K562 (cell line): ENCODE data around the gene FAM53A. TPM values are rescaled to one million over a fixed set of nuclear protein-coding genes. Genes with fewer than 3 reads are reported as not detected.

Source experiments
- BCOR ChIP-seq: fragments of 450-650 bp; IDR thresholded peaks from 2 replicates; pipeline ENCODE4 v1.6.1; 2016
- CREB1 ChIP-seq, 2 experiments: sonication (generic) in 1 of 2; formaldehyde crosslinking in 1 of 2; IDR thresholded peaks; 2 replicates each; pipeline versions ENCODE4 v1.6.1 to v1.8.0; 2012 to 2022; ENCODE audit warnings: inconsistent platforms in 1 of 2, mild to moderate bottlenecking in 1 of 2, missing genetic modification reagents in 1 of 2, moderate library complexity in 1 of 2
- CREM ChIP-seq: IDR thresholded peaks from 2 replicates; pipeline ENCODE4 v1.6.1; 2014; ENCODE audit warnings: antibody characterized with exemption, low read depth
- CXXC5 ChIP-seq: fragments of 250-450 bp; sonication (Bioruptor Pico); IDR thresholded peaks from 2 replicates; pipeline ENCODE4 v1.8.0; 2022; ENCODE audit warnings: inconsistent platforms, mild to moderate bottlenecking, moderate library complexity
- ESRRA ChIP-seq: fragments of 450-650 bp; IDR thresholded peaks from 2 replicates; pipeline ENCODE4 v1.6.1; 2014; ENCODE audit warnings: low read depth, mild to moderate bottlenecking, moderate library complexity, borderline replicate concordance
- GABPB2 ChIP-seq: fragments of 250-450 bp; sonication (Bioruptor Pico); conservative IDR thresholded peaks from 2 replicates; pipeline ENCODE4 v1.5.1; 2021; ENCODE audit warnings: mild to moderate bottlenecking
- MCM5 ChIP-seq: fragments of 450-650 bp; IDR thresholded peaks from 2 replicates; pipeline ENCODE4 v1.6.1; 2016; ENCODE audit warnings: low read depth
- PRMT5 ChIP-seq: sonication (generic); formaldehyde crosslinking; IDR thresholded peaks from 2 replicates; pipeline ENCODE4 v1.5.0; 2020; ENCODE audit warnings: missing genetic modification reagents
- SAFB2 ChIP-seq: fragments of 200-400 bp; formaldehyde crosslinking; IDR thresholded peaks from 2 replicates; pipeline ENCODE4 v1.6.1; 2018; ENCODE audit warnings: borderline replicate concordance, low read length, low read depth, moderate library complexity; ENCODE audit not compliant: severe bottlenecking
- STAG1 ChIP-seq: sonication (generic); formaldehyde crosslinking; IDR thresholded peaks from 2 replicates; pipeline ENCODE4 v1.5.0; 2020; ENCODE audit warnings: missing genetic modification reagents, borderline replicate concordance
- polyA plus RNA-seq, 8 experiments: library from polyadenylated mRNA; depleted of rRNA in 4 of 8; stranded (reverse) in 5 of 8; unstranded in 3 of 8; fragments of >200 nt; fragmentation: Nextera tagmentation in 2 of 8; fragmentation: Illumina TruSeq in 1 of 8; extraction: Ambion mirVana in 2 of 8; extraction: Trizol in 1 of 8; gene quantifications; 2 replicates each; pipeline versions ENCODE4 v1.2.1 to v1.2.3, GENCODE V29; 2011 to 2014; ENCODE audit warnings: inconsistent platforms in 1 of 8, missing spikeins in 1 of 8
- total RNA-seq, 7 experiments: library from RNA; depleted of rRNA in 6 of 7; stranded (reverse); fragments of >200 nt in 6 of 7; fragmentation: Illumina TruSeq in 2 of 7; extraction: Trizol in 2 of 7; gene quantifications; 2 replicates each; pipeline versions ENCODE4 v1.2.1 to v1.2.3, GENCODE V29; 2011 to 2021; ENCODE audit warnings: low replicate concordance in 1 of 7
- TF ChIP-seq, protein P1 (sequence below): fragments of 450-650 bp; IDR thresholded peaks from 2 replicates; pipeline ENCODE4 v1.6.1; 2014; ENCODE audit warnings: low read depth, mild to moderate bottlenecking, moderate library complexity, borderline replicate concordance
- TF ChIP-seq, protein P2 (sequence below): fragments of 250-450 bp; sonication (Bioruptor Pico); IDR thresholded peaks from 2 replicates; pipeline ENCODE4 v1.9.0; 2021; ENCODE audit warnings: mild to moderate bottlenecking
- TF ChIP-seq, protein P3 (sequence below): IDR thresholded peaks from 2 replicates; pipeline ENCODE4 v1.6.1; 2012; ENCODE audit warnings: low read depth, low read length, improper control_type of control experiment, borderline replicate concordance
- TF ChIP-seq, protein P4 (sequence below): fragments of 450-650 bp; IDR thresholded peaks from 2 replicates; pipeline ENCODE4 v1.6.1; 2016; ENCODE audit warnings: missing biosample characterization, missing genetic modification characterization
- TF ChIP-seq, protein P5 (sequence below): fragments of 250-450 bp; sonication (Bioruptor Pico); IDR thresholded peaks from 2 replicates; pipeline ENCODE4 v1.5.0; 2020; ENCODE audit warnings: mild to moderate bottlenecking, borderline replicate concordance
- TF ChIP-seq, protein P6 (sequence below), 2 experiments: IDR thresholded peaks; 2 replicates each; pipeline ENCODE4 v1.6.1; 2012; ENCODE audit warnings: improper control_type of control experiment in 2 of 2, low read depth in 2 of 2, low read length in 2 of 2, borderline replicate concordance in 1 of 2

The FAM53A gene
- total and polyA plus RNA-seq, 9 of the 15 experiments (the other 6 are each of a cell fraction or from before 2014, with no cell fraction given), result 0.53 to 2.7 (median 1.4) TPM; not detected in 2

DNA sequence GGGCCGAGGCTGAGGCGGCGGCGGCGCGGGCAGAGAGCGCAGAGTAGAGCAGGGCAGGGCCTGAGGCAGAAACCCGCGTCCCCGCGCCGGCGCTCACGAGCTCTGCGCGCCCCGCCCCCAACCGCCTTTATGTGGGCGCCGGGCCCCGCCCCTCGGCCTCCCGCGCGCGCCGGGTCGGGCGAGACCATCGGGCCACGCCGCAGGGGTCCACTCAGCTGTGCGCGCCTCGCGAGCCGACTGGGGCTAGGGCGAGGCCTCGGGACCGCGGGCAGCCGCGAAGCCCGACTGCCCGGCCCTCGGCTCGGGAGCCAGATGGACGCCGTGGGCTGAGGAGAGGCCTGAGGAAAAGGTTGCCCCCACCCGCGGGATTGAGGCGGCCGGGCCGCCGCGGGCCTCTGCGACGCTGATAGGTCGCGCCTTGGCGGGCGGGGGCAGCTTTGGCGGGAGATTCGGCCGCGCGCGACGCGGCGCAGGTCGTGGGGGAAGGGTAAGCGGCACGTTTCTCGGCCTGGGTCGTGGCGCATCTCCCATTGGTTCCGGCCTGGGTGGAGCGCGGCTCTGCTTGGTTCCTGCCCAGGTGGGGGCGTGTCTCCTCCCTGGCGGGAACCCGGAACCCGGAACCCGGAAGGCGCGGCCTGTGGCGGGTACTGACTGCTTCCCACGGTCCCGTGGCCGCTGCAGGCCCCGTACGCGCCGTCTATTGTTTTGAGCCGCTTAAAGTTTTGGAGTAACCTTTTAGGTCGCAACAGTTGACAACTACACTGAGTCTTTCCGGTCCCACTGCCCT, 28.3 kb upstream of the FAM53A start, which contains the start of gene SLBP (continued):
- TF ChIP-seq, protein P1, sequence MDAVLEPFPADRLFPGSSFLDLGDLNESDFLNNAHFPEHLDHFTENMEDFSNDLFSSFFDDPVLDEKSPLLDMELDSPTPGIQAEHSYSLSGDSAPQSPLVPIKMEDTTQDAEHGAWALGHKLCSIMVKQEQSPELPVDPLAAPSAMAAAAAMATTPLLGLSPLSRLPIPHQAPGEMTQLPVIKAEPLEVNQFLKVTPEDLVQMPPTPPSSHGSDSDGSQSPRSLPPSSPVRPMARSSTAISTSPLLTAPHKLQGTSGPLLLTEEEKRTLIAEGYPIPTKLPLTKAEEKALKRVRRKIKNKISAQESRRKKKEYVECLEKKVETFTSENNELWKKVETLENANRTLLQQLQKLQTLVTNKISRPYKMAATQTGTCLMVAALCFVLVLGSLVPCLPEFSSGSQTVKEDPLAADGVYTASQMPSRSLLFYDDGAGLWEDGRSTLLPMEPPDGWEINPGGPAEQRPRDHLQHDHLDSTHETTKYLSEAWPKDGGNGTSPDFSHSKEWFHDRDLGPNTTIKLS, result peak; percentile 91
- peak; percentile 71; the same call in 1 of the 2 replicates for TF ChIP-seq CREB1 (IDR thresholded peaks at IDR 0.05)
- peak; percentile 86; the same call in 1 of the 2 replicates for TF ChIP-seq CREB1 (CRISPR knock-in tag; IDR thresholded peaks at IDR 0.05)
- TF ChIP-seq BCOR, result no peak; the same call in 1 of the 2 replicates
- TF ChIP-seq CREM, result peak; percentile 91
- TF ChIP-seq, protein P2, sequence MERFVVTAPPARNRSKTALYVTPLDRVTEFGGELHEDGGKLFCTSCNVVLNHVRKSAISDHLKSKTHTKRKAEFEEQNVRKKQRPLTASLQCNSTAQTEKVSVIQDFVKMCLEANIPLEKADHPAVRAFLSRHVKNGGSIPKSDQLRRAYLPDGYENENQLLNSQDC (CRISPR knock-in tag), result no peak
- no peak for TF ChIP-seq PRMT5 (CRISPR knock-in tag)
- TF ChIP-seq CXXC5 (CRISPR knock-in tag), result peak; percentile 99
- TF ChIP-seq, protein P3, sequence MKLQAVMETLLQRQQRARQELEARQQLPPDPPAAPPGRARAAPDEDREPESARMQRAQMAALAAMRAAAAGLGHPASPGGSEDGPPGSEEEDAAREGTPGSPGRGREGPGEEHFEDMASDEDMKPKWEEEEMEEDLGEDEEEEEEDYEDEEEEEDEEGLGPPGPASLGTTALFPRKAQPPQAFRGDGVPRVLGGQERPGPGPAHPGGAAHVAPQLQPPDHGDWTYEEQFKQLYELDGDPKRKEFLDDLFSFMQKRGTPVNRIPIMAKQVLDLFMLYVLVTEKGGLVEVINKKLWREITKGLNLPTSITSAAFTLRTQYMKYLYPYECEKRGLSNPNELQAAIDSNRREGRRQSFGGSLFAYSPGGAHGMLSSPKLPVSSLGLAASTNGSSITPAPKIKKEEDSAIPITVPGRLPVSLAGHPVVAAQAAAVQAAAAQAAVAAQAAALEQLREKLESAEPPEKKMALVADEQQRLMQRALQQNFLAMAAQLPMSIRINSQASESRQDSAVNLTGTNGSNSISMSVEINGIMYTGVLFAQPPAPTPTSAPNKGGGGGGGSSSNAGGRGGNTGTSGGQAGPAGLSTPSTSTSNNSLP, result no peak
- no peak for TF ChIP-seq MCM5
- no peak for TF ChIP-seq SAFB2
- TF ChIP-seq ESRRA, result peak; percentile 64
- TF ChIP-seq STAG1 (CRISPR knock-in tag), result no peak
- no peak for TF ChIP-seq GABPB2 (CRISPR knock-in tag)
- TF ChIP-seq, protein P4, sequence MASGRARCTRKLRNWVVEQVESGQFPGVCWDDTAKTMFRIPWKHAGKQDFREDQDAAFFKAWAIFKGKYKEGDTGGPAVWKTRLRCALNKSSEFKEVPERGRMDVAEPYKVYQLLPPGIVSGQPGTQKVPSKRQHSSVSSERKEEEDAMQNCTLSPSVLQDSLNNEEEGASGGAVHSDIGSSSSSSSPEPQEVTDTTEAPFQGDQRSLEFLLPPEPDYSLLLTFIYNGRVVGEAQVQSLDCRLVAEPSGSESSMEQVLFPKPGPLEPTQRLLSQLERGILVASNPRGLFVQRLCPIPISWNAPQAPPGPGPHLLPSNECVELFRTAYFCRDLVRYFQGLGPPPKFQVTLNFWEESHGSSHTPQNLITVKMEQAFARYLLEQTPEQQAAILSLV (tag), result no peak
- TF ChIP-seq, protein P5, sequence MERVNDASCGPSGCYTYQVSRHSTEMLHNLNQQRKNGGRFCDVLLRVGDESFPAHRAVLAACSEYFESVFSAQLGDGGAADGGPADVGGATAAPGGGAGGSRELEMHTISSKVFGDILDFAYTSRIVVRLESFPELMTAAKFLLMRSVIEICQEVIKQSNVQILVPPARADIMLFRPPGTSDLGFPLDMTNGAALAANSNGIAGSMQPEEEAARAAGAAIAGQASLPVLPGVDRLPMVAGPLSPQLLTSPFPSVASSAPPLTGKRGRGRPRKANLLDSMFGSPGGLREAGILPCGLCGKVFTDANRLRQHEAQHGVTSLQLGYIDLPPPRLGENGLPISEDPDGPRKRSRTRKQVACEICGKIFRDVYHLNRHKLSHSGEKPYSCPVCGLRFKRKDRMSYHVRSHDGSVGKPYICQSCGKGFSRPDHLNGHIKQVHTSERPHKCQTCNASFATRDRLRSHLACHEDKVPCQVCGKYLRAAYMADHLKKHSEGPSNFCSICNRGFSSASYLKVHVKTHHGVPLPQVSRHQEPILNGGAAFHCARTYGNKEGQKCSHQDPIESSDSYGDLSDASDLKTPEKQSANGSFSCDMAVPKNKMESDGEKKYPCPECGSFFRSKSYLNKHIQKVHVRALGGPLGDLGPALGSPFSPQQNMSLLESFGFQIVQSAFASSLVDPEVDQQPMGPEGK (CRISPR knock-in tag), result no peak
- TF ChIP-seq, protein P6, sequence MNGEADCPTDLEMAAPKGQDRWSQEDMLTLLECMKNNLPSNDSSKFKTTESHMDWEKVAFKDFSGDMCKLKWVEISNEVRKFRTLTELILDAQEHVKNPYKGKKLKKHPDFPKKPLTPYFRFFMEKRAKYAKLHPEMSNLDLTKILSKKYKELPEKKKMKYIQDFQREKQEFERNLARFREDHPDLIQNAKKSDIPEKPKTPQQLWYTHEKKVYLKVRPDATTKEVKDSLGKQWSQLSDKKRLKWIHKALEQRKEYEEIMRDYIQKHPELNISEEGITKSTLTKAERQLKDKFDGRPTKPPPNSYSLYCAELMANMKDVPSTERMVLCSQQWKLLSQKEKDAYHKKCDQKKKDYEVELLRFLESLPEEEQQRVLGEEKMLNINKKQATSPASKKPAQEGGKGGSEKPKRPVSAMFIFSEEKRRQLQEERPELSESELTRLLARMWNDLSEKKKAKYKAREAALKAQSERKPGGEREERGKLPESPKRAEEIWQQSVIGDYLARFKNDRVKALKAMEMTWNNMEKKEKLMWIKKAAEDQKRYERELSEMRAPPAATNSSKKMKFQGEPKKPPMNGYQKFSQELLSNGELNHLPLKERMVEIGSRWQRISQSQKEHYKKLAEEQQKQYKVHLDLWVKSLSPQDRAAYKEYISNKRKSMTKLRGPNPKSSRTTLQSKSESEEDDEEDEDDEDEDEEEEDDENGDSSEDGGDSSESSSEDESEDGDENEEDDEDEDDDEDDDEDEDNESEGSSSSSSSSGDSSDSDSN (IDR thresholded peaks at IDR 0.05; ENCODE audit: borderline replicate concordance in 1 of 2, low read depth in 2 of 2, low read length in 2 of 2), result no peak
